GM19193 (cell line): ENCODE data around the gene GH1.

Experiments used
- POLR2A ChIP-seq: IDR thresholded peaks from 4 replicates; pipeline ENCODE4 v1.6.1; 2011; ENCODE audit not compliant: insufficient read depth, insufficient read length; ENCODE audit errors: extremely low read depth

The GH1 gene

DNA sequence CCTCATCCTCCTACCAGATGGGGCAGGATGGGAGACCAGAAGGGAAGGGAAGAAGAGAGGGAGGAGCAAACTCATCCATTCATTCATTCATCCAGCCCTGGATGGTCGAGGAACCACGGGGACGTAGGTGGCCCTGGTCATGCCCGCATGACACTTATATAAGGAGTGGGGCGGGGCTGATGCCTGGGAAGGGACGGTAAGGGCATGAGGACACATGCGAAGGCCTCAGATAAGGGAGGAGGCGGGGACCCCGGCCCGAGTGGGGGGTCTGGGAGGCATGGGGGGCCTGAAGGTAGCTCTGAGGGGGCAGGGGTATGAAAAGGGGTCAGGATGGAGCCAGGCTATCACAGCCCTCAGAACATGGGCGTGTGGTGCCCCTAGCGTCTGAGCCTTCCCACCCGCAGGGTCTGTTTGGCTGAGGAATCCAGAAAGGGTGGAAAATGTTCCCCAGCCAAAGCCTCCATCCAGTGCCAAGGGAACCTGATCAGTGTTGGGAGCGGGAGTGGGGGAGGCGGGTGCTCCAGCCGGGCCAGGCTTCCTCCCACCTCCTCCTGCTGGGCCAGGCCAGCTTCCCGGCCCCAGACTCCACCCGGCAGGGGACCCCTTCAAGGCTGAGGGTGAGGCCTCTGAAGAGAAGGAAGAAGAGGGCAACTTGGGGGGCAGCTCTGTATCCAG, 31.1 kb upstream of the GH1 start:
- no peak for TF ChIP-seq POLR2A

DNA sequence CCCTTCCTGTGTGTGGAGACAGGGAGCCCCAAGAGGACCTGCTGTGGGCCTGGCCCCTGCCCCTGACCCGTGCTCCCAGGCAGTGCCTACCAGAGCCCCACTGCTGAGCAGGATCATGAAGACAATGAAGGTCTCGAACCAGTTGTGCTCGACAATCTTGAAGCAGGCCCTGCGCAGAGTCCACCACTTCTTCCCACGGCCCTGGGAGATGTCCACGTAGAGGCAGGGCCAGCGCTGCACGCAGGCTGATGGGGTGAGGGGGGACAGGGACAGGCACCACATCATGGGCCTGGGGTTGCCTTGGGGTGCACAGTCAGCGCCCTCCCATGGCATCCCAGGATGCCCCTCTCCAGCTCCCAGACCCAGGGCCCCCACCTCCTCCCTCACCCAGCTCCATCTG, 29.9 kb upstream of the GH1 start:
- no peak for TF ChIP-seq POLR2A

DNA sequence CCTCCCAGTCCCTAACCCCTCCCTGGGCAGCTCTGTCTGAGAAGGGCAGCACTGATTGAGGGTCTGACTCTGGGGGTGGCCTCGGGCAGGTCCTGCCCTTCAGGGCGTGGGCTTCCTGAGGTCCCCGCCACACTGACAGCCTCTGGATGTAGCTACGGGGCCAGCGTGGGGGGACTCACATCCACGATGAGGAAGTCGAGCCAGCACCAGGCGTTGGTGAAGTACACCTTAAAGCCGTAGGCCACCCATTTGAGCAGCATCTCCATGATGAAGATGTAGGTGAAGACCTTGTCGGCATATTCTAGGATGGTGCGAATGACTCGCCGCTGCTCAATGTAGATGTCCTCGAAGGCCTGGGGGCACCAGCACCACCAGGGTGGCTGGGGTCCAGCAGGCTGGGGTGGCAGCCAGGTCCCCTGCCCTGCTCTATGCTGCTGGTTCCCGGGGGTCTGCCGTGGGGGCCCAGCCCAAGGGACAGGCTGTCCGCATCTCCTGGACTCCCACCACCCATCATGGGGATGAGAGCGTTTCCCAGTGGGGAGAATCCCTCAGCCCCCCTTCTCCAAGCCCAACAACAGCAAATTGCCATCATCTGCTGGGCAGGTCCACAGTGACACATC, 29.2 kb upstream of the GH1 start:
- TF ChIP-seq POLR2A = no peak

DNA sequence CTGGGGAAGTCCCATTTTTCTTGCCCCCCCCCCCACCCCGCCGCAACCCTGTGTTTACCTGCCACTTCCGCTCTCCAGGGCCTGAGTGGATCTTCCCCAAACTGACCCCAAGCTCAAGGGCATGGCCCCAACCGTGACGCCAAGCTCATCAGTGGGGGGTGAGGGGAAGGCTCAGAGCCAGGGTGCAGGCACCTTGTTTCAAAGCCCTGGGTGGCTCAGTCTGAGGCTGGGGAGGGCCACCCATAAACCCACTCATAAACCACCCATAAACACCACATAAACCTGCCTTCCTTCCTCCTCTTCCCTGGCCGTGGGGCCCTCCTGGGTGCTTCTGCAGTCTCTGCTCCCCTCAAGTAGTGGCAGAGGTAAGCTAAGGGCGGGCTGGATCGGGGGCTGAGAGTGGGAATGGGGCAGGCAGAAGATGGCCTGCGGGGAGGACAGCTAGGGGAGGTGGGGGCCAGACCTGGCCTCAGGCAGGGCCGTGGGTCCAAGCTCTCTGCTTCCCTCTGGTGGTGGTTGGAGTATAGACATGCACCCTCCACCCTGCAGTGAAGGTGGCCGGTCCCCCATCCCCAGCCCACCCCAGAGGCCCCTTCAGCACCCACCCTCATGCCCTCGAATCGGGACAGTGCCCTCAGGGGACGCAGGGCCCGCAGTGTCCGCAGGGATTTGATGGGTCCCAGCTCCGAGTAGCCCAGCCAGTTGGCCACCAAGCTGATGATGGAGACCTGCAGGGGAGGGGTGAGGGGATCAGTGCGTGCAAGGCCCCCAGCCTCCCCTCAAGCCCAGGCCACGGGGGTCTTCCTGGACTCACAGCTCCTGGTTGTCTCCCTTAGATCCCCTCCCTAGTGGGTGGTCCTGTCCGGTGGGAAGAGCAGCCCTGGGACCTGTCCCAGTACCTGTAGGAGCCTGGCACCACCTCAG, 28.1 kb upstream of the GH1 start:
- TF ChIP-seq POLR2A = no peak

DNA sequence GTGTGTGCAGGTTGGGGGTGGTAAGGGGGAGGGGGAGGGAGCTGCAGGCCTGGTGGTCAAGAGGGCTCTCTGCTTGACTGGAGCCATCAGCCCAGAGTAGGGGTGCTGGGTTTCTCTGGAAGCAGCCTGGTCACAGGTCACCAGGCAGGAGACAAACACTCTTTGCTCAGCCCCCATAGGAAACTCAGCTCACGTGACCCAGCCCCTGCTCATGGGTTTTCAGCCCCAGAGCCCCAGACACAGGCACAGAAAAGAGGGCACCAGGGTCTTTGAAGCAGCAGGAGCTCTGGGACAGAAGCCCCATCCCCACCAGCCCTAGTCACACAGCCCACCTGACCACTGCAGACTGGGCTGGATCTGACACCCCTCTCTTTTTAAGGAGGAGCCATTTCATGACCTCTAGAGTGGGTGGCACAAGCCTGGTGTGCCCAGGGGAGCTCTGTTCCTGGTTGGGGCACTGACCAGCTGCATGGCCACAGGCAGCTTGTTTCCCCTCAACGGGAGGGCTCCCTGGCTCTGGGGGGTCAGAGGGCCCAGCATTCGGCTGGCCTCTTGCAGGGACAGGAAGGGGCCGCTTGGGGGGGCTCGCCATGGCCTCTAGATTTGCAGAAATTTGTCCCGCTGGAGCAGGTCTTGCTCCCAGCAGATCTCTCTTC, 27.3 kb upstream of the GH1 start:
- TF ChIP-seq POLR2A = no peak

DNA sequence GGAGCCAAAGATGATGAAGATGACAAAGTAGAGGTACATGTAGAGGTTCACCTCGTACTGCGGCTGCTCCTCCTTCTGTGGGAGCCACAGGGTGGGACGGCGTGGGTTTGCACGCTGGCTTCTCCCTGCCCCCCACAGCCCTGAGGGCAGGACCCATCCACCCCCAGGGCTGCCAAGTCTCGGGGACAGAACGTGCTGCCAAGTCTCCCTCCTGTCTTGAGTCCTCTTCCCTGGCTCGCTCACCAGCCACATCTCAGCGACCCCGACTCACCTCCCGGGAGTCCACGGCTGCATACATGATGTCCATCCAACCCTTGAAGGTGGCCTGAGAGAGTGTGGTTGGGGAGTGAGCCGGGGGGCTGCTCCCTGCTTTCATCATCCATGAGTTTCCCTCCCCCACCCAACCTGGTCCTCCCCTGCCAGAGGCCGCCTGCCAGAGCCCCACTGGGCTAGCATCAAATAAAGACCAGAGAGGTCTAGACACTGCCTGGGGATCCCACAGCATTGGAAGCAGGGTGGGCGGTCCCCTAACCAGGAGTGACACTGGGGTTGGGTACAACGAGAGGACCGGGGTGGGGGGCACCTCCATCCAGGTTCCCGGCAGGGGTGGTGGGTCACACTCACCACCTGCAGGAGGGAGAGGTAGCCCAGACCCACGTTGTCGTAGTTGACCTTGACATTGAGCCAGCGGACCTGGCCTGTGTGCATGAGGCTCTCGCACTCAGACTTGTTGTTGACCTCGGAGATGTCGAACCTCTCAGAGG, 26.3 kb upstream of the GH1 start:
- no peak for TF ChIP-seq POLR2A

DNA sequence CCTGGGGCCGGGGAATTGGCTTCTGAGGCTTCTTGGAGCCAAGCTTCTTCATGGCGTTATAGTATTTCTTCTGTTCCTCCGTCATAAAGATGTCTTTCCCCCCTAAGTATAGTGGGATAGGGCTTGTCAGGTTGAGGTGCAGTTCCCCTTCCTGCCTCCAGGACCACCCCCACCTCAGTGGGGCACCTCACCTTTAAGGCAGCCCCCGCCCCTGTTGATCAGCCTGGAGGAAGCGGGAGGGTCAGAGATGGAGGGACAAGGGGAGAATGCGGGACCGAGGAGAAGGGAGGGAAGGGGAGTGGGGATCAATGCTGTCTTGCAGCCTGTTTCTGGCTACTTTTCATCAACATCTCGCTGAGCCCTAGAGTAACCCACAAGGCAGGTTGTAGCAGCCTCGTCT, 25.1 kb upstream of the GH1 start:
- TF ChIP-seq POLR2A = no peak

DNA sequence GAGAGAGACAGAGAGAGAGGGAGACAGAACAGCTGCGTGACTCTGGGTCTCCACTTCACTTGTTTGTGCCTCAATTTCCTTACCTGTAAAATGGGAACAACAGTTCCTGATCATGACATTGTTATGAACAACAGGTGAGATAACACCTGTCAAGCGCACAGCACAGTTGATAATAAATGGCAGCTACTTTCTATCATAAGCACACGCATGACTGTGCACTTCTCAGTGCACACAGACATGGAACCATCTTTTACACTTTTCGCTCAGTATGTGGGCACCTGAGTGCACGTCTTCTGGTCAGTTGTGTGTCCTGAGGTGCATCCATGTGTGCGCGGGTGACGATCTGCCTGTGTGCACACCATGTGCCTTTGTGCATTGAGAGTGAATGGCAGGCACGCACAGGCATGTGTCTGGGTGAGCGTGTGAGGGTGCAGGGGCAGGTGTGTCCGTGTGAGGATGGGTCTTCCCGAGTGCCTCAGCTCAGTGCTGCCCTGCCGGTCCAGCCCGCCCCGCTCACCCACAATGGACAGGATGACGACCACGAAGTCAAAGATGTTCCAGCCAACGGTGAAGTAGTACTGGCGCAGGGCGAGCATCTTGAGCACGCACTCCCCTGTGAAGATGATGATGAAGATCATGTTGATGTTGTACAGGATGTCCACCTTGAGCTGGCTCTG, 23.8 kb upstream of the GH1 start:
- TF ChIP-seq POLR2A = no peak

DNA sequence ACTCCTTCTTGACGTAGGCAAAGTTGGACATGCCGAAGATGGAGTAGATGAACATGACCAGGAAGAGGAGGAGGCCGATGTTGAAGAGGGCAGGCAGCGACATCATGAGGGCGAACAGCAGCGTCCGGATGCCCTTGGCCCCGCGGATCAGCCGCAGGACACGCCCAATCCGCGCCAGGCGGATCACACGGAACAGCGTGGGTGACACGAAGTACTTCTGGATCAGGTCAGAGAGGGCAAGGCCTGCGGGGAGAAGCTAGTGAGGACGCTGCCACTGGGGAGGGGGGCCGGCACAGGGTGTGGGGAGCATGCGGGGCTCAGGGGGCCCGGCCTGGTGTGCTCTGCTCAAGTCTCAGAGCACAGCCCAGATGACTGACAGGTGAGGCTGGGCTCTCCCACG, 23.1 kb upstream of the GH1 start:
- no peak for TF ChIP-seq POLR2A

DNA sequence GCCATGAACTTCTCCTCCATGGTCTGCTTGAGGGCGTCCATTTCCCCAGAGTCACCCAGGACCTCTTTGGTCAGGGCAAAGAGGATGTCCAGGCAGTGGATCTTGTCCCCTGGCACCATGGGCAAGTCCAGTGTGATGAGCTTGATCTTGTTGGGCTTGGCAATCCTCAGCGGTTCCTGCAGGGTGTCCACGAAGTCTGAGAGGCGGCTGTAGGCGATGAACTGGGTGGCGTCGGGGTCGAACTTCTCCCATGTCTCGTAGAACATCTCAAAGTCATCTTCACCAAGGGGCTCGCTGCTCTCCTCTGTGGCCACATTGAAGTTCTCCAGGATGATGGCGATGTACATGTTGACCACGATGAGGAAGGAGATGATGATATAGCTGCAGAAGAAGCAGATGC, 22.5 kb upstream of the GH1 start:
- TF ChIP-seq POLR2A = no peak

DNA sequence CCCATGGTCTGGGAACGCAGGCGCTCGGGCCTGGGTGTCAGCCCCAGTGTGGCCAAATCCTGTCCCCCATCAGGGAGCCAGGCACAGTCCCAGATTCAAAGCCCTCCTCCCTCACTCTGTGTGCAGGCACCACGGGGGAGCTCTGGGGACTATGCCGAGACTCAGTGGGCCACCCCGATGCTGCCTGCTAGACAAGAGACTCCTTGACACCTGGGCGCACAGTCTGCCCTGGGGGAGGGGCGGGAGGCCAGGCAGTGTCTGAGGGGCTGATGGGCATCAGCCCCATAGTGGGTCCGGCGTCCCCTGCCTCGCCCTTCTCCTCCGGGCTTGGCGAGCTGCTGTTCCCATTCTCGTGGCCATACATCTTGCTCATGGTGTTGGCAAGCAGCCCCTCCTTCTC, 21.9 kb upstream of the GH1 start:
- no peak for TF ChIP-seq POLR2A

DNA sequence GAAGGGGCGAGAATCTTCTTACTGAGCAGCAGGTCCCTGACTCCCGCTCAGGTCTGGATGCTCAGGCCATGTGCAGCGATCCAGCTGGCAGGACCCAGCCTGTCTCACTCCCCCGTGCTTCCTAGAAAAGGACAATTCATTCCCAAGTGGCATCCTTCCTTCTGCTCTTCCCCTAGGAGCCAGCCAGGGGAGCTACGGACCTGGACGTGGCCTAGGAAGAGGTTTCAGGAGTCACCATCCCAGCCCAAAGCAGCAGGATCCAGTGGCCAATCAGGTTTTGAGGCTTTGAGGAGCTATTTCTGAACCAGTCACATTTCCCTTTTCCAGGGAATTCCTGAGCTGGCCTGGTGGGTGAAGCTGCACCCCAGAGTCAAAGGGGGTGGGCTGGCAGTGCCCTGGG, 21.2 kb upstream of the GH1 start:
- TF ChIP-seq POLR2A = no peak

DNA sequence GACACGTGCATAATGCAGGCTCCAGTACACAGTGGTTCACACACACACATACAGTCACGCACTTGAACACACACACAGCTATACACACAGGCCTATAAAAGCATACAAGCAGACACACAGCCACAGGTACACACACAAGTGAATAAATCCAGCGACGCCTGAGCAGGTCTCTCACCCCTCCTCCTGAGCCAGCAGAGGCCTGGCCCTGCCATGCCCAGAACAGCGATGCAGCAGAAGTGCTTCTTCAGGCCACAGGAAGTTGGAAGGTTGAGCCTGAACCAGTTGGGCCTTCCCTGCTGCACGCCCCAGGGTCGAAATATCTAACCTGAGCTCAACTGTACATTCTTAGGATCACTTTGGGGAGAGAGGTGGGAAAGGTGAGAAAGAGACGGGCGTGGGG, 20.8 kb upstream of the GH1 start:
- TF ChIP-seq POLR2A = no peak

DNA sequence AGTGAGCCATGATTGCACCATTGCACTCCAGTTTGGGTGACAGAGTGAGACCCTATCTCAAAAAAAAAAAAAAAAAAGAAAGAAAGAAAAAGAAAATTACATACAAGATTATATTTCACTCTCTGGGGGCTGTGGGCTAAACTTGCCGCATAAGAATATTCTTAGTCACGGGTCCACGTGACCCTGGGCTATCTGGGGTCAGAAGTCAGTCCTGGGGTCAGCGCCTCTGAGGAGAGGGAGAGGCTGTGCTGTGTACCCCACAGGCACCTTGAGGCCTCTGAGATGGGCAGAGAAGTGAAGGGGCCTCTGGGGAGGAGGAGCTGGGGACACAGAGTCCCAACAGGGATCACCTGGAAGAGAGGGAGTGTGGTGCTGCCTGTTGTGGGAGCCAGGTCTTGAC, 19.3 kb upstream of the GH1 start:
- no peak for TF ChIP-seq POLR2A
